GM23338 (cell line): ENCODE results near the gene IRAK1.

Source experiments
- CTCF ChIP-seq, 2 experiments: fragments of 200-600 bp in 1 of 2; sonication (generic) in 1 of 2; conservative IDR thresholded peaks; 2 replicates each; pipeline versions ENCODE4 v1.5.1 to v1.6.1; 2016 to 2017; ENCODE audit warnings: antibody characterized with exemption in 2 of 2, low read depth in 2 of 2, mild to moderate bottlenecking in 2 of 2, moderate library complexity in 1 of 2
- EZH2 ChIP-seq: fragments of 200-600 bp; sonication (generic); IDR thresholded peaks from one replicate; pipeline ENCODE4 v1.8.0; 2017; ENCODE audit warnings: antibody characterized with exemption, mild to moderate bottlenecking, low read depth; ENCODE audit not compliant: unreplicated experiment
- EZH2phosphoT487 ChIP-seq: fragments of 200-600 bp; sonication (generic); IDR thresholded peaks from one replicate; pipeline ENCODE4 v1.8.1; 2018; ENCODE audit warnings: antibody characterized with exemption; ENCODE audit not compliant: unreplicated experiment
- JUNB ChIP-seq: IDR thresholded peaks from one replicate; pipeline ENCODE4 v1.6.1; 2016; ENCODE audit warnings: antibody characterized with exemption; ENCODE audit not compliant: unreplicated experiment
- POLR2AphosphoS5 ChIP-seq: IDR thresholded peaks from 2 replicates; pipeline ENCODE4 v1.6.1; 2016; ENCODE audit warnings: antibody characterized with exemption, low read depth
- REST ChIP-seq: IDR thresholded peaks from one replicate; pipeline ENCODE4 v1.6.1; 2018; ENCODE audit warnings: antibody characterized with exemption; ENCODE audit not compliant: unreplicated experiment
- TF ChIP-seq, protein P1 (sequence below): IDR thresholded peaks from 2 replicates; pipeline ENCODE4 v1.6.1; 2016; ENCODE audit warnings: antibody characterized with exemption

- TF ChIP-seq CTCF (conservative IDR thresholded peaks at IDR 0.05; ENCODE audit: low read depth in 2 of 2) (no peak), EZH2 (no peak), POLR2AphosphoS5 (no peak), EZH2phosphoT487 (no peak), REST (no peak), JUNB (no peak)
- TF ChIP-seq, protein P1, sequence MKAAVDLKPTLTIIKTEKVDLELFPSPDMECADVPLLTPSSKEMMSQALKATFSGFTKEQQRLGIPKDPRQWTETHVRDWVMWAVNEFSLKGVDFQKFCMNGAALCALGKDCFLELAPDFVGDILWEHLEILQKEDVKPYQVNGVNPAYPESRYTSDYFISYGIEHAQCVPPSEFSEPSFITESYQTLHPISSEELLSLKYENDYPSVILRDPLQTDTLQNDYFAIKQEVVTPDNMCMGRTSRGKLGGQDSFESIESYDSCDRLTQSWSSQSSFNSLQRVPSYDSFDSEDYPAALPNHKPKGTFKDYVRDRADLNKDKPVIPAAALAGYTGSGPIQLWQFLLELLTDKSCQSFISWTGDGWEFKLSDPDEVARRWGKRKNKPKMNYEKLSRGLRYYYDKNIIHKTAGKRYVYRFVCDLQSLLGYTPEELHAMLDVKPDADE = no peak
Measured at GRCh38 chrX:154049209-154050112, 29.8 kb upstream of the IRAK1 start.
